Measurements from ENCODE around the gene TMUB1.

The TMUB1 gene

GRCh38 chr7:151101621-151102396, 18.5 kb upstream of the TMUB1 start:
- DNase-seq: no peak

DNA sequence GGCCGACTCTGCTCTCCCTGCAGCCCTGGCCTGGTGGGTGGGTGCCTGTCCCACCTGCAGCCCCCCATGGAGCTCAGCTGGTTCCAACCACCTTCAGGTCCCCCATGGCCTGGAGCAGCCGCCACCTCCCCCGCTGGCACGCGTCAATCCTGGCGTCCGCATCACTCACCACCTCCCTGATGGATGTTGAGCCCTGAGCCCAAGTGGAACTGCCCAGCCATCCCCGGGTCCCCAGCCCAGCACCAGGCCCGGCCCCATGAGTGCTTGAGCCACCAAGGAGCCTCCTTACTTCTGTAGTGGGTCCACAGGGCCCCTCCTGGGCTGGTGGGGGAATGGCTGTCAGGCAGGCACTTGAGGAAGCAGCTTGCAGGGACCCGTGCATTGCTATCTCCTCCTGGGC, 17.6 kb upstream of the TMUB1 start:
- no peak for DNase-seq

GRCh38 chr7:151099486-151100211, 16.4 kb upstream of the TMUB1 start:
- no peak for DNase-seq

- no peak for DNase-seq
Observed at GRCh38 chr7:151095828-151096475, 12.7 kb upstream of the TMUB1 start.

- DNase-seq: no peak
Observed at GRCh38 chr7:151095123-151095797, 12.0 kb upstream of the TMUB1 start.

- no peak for DNase-seq
Observed at GRCh38 chr7:151094675-151095074, 11.4 kb upstream of the TMUB1 start.

DNA sequence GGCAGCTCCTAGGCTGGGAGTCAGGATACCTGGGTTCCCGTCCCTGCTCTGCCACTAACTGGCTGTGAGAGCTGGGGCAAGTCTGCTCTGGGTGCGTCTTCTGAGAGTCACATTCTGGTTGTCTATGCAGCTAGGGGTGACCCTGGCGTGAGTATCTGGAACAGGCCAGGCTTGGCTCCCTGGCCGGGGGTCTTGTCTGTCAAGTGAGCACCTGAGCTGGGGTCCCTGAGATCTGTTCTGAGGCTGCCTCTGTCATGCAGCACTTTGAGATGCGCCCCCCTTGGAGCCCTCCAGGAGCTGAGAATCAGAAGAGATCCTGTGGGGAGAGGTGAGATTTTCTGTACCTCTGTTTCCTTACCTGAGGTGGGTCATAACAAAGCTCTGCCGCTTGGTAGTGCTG, 10.5 kb upstream of the TMUB1 start:
- DNase-seq: no peak

GRCh38 chr7:151091988-151092387, 8.7 kb upstream of the TMUB1 start:
- no peak for DNase-seq

- peak; percentile 40 for DNase-seq
Observed at GRCh38 chr7:151091431-151091830, 8.1 kb upstream of the TMUB1 start.

DNA sequence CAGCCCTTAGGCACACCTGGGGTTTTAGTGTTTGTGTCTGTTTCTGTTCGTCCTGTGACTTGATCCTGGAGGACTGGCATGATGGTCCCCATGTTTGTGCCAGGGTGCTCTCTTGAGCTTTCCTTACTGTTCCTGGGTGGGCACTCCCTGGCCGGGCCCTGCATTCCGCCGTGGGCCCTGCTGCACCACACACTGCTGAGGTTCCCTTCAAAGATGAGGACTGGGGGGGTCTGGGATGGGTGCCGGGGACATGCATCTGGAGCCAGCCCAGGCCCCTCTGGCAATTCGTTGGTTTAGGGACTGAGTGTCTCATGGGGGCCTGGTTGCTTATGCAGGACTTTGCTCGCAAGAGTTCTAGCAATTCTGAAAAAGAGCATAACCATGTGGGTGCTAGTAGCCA, 7.7 kb upstream of the TMUB1 start:
- DNase-seq: no peak

DNA sequence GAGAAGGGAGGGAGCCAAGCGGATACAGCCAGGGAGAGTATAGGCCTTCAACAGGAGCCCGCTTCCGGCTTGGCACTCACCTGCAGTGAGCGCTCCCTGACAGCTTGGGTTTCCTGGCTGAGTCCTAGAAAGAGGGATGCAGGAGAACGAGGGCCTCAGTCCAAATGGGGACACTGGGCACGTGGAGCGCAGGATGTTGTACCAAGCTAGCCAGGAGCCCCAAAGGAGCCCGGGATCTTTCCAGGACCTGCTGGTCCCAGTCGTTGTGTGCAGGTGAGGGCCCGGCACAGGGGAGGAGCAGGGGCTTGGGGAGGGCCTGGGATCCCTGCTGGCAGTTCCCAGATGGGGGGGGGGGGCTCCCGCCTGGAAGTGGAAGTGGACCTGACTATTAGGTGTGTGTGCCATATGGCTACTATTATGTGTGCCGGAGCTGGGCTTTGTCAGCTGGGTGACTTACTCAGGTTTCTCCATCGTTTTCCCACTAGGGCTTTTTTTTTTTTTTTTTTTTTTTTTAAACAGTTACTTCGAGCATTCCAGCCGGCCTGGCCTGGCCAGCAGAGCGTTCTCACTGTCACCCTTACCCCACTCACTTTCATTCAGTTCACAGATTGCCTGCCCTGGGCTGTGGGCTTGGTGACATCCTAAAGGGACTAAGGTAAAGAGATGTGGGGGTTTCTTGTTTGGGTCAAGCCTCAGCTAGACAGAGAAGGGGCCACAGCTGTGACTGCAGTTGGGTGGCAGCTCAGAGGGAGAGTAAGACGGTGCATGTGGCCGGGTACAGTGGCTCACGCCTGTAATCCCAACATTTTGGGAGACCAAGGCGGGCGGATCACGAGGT, 6.8 kb upstream of the TMUB1 start:
- no peak for DNase-seq

DNA sequence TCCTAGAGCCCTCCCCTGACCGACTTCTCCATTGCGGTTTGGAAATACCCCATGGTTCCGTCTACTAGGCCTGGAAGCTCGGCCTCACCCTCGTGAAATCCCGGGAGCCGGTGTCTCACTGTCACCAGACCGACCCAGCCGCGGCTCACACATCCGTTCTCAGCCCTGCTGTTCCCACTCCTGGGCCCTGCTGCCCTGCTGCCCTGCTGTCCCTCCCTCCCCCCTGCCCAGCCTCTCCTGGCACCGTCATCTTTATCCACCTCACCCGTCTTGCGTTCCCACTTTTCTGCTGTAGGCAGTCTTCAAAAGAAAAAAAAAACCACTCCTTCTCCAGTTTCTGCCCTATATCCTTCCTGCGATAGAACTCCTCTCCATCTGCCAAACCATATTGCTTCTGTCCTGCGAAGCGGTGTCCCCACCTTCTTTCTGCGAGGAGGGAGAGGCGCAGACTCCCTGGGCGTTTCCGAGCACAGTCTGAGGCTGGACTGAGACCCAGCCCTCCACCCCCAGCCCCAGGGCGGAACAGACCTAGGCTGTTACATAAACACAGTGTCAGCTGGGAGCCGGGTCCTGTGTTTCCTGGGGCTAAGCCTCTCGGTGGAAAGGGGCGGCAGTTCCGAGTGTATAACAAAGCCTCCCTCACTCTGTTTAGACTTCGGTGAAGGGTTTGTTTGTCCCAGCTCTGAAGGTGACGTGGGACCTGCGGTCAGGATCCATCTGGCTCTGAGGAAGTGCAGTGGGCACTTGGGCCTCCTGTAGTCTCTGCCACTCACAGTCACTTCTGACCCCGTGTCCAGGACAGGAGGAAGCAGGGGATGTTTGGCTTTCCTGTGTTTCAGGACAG, 5.8 kb upstream of the TMUB1 start:
- DNase-seq: no peak

DNA sequence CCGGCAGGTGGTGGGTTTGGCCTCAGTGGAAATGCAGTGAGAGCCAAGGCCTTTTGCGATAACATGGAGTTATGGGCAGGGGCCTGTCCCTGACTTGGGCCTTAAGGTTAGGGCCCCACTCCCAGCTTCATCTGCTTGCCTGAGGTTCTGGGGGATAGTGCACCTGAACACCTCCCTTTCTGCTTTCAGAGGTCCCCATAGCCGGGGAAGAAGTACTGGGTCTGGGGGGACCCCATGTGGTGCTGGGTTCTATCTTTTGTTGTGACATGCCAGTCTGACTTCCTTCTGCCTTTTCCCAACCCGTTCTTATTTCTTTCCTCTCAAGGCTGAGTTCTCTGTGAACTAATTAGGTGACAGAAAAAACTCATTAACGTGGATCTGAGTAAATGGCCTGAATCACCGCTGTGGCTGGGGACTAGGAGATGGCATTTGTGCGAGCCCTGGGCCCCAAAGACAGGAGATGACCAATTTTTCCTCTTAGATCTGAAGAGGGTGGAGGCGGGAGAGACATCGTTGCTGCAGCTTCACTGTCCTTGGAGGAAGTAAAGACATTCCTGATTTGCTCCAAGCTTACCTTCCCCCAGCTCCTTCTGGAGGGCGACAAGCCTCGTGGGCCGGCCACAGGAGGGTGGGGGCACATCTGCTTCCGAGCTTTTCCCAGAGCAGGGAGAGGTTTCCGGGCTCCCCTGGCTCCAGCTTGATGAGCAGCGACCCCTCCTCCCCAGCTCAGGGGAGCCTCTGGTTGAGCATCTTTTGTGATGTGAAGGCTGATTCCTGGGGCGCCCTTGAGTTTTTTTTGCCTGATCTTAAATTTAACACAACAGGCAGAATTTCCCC, 4.9 kb upstream of the TMUB1 start:
- DNase-seq: no peak

GRCh38 chr7:151087245-151088018, 4.1 kb upstream of the TMUB1 start:
- peak; percentile 34 for DNase-seq

GRCh38 chr7:151086802-151087244, 3.5 kb upstream of the TMUB1 start:
- DNase-seq: peak; percentile 32

- peak; percentile 71 for DNase-seq
Observed at GRCh38 chr7:151085691-151086620, 2.7 kb upstream of the TMUB1 start, which contains the start of gene AGAP3. TSS of gene AGAP3 (plus strand) at chr7:151086475. CDS start at chr7:151086742, 267 bp downstream.

DNA sequence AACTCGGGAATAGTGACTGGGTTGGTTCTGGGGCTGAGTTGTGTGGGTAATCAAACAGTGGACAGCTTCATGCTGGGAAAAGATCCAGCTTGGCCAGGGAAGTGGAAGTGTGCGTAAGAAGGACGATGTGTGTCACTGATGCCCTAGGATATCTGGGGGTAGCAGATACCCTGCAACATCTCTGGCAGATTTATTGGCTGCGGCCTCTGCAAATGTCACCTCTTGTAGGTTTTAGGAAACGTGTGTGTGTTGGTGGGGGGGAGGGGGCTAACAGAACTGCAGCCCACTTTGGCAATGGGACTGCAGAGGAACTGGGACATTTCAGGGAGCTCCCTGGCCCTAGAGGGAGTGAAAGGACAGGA, 2.0 kb upstream of the TMUB1 start:
- no peak for DNase-seq

DNA sequence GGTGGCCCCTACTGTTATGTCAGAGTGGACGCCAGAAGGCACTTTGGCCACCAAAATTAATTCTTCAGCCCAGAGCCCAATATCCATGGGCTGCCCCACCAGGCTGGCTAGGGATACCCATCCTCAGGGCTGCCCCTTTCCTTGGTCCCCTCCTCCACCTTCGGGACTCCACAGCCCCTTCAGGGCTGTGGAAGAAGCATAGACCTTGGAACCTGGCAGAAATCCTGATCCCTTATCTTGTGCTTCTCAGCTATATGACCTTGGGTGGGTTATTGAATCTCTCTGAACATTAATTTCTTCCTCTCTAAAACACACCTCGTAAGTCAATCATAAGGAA, 499 bp upstream of the TMUB1 start:
- no peak for DNase-seq

Measured in activated CD4-positive, alpha-beta T cell treated with anti-CD3 and anti-CD28 coated beads, Interleukin-2, amount 50 U/mL, for 16 hours (primary cell).